ENCODE results near the gene CLIC3.
"Not testable (repeated sequence)": the region's sequence is repeated elsewhere in the genome, so short reads cannot be mapped to it uniquely, and the experiment has no call there.

CLIC3 gene, protein sequence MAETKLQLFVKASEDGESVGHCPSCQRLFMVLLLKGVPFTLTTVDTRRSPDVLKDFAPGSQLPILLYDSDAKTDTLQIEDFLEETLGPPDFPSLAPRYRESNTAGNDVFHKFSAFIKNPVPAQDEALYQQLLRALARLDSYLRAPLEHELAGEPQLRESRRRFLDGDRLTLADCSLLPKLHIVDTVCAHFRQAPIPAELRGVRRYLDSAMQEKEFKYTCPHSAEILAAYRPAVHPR

DNA sequence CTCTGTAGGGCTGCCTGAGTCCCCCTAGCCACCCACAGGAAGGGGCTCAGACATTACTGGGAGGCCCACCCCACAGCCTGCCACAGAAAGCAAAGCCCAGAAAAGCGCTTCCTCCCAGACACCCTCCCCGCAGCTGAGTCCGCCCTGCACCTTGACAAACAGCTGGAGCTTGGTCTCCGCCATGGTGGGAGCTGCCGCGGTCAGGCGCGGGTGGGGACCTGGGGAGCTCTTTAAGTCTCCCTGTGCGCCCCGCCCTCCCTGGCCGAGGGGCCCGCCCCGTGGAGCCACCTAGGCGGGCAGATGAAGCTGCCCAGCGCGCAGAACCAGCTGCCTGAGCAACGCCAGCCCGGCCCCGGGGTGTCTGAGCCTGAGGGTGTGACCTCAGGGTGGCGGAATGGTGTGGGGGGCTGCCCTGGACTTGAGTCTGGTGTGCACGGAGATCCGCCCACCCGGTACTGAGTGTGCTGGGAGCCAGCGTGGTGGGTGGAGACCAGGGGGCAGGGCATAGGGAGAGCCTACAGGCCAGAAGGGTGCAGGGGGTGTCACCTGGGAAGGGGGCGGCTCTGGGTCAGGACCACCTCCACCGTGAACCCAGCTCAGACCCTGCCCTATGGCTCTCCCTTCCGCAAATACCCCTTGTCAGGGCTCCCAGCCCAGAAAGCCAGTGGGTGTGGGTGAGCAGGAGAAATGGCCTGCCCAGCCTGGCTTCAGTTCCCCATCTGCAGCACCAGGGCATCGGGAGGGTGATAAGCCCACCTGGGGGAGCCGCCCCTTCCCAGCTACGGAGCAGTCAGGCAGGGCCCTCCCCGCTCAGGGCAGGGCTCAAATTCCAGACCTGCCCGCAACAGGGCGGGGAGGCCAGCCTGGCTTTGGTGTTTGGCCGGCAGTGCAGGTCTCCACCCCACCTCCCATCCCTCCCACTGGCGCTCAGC lies at the start of gene CLIC3:
Gene CLIC3, minus strand, starts transcription at position 208 of the 932 bp plus-strand sequence. Its CDS starts 25 bp downstream, at position 183.
- DNase-seq, result peak; percentile 24

DNA sequence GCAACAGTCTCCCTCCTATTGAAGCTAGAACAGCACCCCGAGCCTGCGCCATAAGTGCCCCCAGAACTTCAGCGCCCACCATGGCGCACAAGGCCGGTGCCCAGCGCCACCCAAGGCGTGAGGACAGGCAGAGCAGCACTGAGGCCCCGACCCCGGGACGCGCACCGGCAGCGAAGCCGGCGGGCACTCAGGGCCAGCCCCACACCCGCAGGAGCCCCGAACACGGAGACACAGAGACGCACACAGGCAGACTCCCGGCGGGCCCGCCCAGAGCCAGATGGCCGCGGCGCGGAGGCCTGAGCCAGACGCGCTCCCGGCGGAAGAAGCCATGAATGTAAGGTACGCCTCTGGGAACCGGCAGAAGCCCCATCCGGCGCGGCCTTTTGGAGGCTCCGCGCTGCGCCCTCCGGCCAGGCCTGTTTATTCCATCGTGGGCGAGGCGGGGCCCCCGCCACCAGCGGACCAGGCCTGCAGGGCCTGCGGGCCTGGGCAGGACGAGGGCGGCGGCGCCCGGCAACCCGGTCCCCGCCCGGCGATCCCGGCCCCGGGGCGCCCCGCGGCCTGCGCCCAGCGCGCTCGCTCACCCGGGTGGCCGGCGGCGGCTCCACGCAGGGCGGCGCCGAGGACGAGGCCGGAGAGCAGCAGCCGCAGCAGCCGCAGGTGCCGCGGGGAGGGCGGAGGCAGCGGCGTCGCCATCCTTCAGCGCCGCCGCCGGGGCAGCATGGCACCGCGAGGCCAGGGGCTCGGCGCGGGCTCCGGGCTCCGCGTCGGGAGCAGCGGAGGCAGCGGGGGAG lies 49.1 kb upstream of the CLIC3 start:
- no peak for DNase-seq

DNA sequence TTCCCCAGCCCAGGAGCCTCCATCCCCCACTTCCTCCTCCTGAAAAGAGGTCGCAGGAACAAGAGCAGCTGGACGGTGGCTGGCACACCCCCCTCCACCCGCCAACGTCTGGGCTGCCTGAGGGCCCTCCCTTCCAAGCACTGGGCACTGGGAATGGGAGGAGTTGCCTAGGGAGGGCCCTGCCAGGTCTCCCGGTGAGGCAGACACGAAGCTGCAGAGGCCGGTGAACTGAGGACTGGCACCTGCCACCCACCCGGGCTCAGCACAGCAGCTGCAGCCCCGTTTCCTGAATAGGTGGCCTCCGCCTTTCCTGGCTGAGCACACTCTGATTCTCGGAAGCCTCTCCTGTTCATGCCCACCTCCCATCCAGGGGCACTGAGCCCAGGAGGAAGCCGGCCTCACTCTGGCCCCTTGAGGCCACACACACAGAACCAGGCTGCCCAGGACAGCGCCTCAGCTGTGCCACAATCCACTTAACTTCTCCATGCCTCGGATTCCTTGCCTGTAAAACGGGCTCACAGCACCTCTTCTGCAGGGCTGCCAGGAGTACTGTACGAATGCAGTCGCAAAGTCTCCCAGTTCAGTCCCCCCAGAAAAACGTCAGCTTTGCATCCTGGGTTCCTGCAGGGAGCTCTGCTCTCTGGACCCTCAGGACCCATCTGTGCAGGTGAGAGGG lies 48.3 kb upstream of the CLIC3 start:
- no peak for DNase-seq

DNA sequence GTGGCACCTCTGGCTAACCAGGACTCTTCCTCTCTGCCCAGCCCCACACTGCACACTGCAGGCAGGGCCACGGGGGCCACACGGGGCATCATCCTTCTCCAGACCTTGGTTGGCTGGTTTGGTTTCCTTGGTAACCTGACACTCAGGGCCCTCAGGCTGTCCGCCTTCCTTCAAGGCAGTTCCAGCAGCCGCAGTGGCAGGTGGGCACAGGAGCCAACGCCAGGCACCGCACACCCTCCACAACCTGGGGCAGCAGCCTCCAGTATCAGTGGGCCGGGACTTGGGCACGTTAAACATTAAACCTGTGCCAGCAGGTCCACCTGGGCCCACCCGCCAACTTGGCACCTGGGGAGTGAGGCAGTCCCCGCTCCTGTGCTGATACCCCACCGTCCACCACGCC lies 47.7 kb upstream of the CLIC3 start:
- DNase-seq, result no peak

DNA sequence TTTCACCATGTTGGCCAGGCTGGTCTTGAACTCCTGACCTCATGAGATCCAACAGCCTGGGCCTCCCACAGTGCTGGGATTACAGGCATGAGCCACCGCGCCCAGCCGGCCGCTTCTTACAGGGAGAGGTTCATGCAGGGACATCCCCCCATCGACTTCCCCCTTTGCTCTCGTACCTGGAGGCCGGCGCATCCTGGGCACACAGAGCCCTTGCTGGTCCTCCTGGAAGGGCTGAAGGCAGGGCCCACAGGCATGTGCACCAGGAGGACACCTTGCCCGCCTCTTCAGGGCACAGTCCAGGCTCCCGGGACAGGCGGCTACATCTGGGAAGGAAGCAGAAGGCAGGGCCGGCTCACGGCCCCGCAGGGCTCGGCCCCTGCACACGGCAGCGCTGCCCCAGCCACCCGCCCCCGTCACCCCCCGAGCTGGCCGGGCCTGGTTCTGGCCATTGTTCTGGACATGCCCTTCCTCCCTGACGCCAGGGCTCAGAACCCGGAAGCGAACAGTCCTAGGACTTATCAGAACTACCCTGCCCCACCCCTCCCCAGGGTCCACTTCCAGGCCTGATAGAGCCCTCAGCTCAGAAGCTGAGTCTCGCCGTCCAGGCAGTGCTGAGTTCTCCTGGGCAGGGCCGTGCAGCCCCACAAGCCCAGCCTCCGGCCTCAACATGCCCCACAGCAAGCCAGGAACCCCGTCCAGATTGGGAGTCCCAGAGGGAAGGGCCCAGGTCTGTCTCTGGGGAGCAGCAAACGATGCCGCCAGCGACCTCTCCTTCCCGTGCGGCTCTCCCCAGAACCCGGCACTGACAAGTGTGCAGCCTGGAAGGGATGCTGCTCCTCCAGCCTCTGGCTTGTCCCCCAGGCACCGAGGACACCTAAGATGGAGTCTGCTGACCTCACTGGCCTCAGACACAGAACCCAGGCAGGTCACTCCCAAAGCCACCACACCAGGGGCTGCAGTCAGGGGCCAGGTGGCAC lies 46.7 kb upstream of the CLIC3 start:
- DNase-seq, result no peak

DNA sequence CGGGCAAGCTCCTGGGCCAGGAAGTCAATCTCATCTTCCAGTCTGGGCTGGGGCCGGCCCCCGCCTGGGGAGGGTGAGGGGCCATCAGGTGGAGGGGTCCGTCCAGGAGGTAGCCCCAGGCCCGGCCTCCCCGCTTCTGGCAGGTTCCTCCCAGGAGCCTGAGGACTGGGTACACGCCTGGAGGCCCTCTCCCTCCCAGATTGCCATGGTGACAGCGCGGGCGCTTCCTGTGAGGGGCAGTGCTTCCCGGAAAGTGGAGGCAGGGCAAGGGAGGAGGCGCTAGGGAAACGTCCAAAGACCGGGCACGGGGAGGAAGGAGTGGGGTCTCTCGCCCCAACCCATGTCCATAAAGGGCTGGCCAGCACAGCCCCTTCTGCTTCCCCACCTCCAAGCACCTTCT lies 44.8 kb upstream of the CLIC3 start:
- DNase-seq, result no peak

DNA sequence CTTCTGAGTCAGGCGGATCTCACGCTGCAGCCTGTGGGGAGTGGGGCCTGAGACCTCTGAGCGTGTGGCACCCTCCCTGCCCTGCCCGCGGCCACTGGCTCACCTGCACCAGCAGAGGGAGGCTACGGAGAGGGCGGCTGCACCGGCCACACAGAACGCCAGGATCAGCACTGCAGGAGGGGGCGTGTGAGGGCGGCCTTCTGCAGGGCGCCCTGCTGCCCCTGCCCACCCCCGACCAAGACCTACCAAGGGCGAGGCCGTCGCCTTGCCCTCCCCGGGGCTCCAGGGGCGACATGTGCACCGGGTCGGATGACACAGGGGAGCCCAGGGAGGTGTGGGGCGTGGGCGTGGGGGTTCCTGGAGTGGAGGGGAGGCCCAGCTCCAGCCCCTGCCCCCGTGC lies 44.2 kb upstream of the CLIC3 start:
- DNase-seq, result no peak

DNA sequence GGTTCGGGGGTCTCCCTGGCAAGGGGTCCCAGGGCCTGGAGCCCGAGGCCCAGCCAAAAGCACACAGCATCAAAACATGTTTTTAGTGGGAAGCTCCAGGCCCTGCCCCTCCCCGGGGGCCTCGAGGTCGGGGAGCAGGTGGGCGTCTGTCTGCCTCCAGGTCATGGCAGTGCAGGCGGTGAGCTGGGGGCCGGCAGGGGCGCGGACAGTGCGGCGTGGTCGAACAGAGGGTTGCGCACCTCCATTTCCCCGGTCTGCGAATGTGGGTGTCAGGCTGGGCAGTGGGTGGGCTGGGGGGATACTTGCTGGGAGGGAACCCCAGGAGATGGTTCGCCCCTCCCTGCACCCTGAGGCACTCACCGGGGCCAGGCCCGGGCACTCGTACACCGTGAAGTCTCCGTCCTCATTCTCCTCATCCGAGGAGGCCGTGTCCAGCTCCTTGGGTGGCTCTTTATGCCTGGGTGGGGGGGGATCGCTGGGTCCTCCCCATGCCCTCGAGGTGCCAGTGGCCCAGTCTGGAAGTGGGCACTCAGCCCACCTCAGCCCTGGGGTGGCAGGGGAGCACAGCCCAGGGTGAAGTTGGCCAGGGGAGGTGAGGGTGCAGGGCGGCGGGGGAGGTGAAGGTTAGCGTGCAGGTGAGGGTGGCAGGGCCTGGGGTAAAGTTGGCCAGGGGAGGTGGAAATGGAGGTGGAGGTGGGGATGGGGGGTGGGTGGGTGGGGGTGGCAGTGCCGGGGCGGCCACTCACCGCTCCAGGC lies 43.4 kb upstream of the CLIC3 start:
- DNase-seq, result no peak

DNA sequence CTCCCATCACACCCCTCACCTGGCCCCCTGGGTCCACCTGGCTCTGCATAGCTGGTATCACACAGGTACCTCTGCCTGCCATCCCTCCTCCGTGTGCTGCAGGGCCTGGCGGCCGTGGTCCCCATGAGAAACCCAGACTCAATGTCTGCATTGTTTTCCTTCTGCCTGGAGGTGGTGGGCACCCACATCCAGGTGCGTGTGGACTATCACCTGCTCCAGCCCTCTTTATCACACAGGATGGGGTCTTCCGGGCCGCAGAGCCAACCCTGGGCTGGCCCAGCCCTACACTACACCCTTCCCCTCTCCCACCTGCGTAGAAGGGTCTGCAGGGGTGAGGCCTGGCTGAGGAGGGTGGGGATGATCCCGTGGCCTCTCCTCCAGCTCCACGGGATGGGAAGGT lies 42.5 kb upstream of the CLIC3 start:
- no peak for DNase-seq

DNA sequence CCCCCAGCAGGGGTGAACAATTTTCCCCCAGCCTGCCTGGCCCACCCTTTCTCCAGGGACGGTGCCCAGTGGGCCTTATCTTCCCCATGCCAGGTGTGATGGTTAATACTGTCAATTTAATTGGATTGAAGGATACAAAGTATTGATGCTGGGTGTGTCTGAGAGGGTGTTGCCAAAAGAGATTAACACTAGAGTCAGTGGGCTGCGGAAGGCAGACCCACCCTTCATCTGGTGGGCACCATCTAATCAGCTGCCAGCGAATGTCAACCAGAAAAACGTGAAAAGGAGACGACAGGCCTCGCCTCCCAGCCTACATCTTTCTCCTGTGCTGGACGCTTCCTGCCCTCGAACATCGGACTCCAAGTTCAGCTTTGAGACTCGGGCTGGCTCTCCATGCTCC lies 41.1 kb upstream of the CLIC3 start:
- DNase-seq, result no peak

DNA sequence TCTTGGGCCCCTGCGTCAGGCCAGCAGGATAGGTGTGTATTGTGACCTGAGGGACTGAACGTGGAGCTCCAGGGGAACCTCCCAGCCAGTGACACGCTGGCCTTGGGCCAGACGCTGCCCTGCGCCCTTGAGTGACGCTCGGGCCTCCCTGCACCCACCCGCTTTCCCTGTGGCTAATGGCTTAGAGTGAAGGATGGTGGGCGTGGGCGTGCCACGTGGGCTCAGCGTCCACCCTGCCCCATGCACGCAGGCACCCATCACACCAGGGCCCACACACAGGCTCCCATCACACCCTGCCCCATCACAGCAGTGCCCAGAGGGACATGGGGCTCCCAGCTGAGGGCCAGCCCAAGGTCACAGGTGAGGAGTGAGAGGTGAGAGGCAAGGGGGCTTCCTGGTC lies 40.7 kb upstream of the CLIC3 start:
- no peak for DNase-seq

DNA sequence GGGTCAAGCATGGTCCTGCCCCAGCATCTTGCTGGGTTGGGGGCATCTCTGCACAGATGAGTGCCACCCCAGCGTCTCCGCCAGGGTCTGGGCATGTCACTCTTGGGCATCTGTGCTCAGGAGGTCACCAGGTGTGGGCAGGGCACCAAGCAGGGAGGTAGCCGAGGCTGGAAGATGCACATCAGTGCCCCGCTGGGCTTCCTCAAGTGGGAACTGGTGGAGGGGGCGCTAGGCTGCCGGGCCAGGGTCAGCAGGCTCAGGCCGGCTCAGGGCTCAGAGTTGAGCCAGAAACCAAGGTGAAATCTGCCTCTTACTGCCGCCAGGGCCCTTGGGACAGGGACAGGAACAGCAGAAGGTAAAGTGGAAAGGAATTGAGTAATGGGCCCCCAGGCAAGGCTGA lies 39.6 kb upstream of the CLIC3 start:
- DNase-seq, result no peak

DNA sequence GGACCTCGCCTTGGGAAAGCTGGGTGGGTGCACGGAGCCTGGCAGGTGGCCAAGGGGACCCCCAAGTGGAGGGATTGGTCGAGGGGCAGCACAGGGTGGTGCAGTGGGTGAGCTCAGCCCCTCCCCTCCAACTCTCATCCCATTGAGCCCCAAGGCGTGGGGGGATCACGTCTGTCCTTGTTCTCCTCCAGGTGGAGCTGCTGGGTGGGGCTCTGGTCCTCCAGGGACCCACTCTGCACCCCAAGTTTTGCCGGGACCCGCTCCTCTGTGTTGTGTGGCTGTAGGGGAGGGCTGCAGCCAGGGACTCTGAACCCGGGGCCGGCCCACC lies 39.1 kb upstream of the CLIC3 start:
- DNase-seq, result no peak

DNA sequence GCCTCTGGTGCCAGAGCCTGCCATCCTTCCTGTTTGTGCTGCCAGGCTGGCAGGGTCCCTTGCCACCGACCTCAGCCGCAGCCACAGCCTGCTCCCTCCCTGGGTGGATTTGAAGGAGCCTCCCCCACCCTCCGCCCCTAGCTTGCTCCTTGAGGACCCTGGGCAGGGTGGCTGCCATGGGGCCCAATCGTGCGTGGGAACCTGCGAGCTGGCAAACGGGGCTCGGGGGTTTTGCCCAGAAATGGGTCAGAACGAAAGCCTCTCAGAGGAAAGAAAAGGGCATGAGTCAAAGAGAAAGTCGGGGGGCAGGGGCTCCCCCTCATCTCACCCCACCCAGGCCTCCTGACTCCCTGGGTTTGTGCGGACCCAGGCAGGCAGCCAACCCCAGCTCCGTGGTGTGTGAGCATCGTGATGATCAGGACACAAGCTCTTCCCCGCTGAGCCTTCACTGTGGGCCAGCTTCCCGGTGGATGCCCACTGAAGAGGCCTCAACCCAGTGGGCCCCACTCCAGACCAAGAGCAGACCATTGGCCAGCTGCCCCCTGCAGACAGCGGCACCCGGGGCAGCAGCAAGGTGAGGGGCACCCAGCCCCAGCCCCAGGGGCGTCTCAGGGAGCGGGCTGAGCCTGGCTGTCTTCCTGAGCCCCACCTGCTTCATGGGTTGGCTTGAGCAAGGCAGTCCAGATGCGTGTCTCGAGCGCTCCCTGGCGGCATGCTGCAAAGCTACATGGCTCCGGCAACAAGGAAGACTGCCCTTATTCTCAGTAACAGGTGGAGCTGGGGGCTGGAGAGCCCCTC lies 38.5 kb upstream of the CLIC3 start:
- peak; percentile 80 for DNase-seq

DNA sequence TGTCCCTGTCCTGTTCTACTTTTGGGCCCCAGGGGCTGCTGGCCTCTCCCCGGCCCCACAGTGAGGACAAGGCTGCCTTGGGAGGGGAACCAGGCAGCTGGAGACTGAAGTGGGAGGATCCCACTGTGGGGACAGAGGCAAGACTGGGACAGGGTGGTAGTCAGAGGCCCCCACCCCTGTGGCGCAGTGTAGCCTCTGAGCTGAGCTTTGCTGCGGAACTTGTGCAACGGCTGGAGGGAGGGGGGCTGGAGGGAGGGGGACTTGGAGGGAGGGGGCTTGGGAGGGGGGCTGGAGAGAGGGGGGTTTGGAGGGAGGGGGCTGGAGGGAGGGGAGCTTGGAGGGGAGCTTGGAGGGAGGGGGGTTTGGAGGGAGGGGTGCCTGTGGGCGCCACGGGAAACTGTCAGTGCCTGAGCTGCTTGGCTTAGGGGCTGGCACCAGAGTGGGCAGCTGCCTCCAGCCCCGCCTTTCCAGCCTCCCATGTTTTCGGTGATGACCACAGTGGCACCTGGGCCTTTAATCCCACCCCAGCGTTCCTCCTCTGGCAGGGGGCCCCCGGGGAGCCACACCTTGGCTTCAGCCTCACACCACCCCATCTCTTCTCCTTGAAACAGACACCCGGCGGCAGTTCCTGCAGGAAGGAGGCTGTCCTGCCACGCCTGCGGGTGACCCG lies 37.8 kb upstream of the CLIC3 start:
- DNase-seq, result no peak

DNA sequence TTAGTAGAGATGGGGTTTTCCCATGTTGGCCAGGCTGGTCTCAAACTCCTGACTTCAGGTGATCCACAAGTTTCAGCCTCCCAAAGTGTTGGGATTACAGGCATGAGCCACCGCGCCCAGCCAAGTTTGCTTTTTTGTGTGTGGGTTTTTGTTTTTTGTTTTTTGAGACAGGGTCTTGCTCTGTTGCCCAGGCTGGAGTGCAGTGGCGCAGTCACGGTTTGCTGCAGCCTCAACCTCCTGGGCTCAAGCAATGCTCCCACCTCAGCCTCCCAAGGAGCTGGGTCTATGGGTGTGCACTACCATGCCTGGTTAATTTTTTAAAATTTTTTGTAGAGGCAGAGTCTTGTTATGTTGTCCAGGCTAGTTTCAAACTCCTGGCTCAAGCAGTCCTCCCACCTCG lies 37.1 kb upstream of the CLIC3 start:
- DNase-seq, result not testable (repeated sequence)

DNA sequence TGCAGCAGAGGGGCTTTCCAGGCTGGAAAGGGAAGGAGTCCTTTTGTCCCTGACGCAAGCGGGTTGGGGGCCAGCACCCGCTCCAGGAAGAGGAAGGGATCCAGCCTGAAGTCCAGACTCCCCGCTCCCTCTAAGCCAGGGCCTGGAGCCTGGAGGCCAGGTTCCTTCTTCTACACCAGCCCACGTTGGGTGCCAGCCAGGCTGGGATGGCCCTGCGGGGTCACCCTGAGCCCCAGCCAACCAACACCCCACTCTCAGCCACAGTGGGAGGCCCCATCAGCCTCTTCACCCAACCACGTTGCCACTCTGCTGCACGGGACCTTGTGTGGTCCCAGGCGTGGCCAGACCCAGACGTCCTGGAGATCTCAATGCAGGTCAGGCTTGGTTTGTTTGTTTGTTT lies 36.5 kb upstream of the CLIC3 start:
- DNase-seq, result no peak

DNA sequence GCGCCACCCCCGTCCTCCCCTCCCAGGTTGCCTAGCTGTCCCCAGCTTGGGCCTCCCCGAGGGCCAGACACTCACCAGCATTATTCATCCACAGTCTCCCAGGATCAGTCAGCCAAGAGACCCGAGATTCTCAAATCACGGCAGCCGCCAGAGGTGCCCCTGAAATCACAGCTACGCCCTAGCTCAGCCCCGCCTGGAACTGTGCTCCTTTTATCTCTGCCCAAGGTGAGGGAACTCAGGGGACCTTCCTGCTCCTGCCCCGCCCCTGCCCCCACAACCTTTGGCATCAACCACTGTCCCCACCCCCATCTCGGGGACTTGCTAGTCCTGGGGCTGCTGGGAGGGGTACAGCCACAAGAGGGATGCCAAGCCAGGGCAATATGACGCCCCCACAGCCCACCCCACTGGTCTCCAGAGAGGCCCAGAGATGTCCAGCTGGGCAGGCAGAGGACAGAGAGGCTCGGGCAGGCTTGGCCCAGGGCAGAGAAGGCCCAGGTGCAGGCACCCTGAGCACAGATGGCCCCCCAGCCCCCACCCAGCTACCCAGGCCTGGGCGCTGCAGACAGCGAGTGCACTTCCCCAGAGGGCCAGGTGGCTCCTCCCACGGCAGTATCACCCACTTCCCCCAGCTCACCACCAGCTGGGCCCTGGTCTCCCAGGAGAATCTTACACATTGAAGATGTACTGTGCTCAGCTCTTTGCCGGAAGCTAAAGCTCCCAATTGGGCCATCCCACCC lies 35.7 kb upstream of the CLIC3 start, which contains the start of gene FUT7:
Gene FUT7, minus strand, starts transcription at position 185 of the 737 bp plus-strand sequence. Its CDS starts 97 bp downstream, at position 88.
- DNase-seq, result no peak

Data from activated CD4-positive, alpha-beta T cell treated with anti-CD3 and anti-CD28 coated beads for 1 hour (primary cell).